BLaER1 treated with 17β-estradiol and CSF1 and Interleukin-3, amounts not matched to agents 10 nM and 100 nM (cell line): Measurements from ENCODE around the gene PCYT2.

Experiments
- H3K27ac ChIP-seq, 11 experiments: shearing (Covaris generic); formaldehyde crosslinking; 2 replicates each; pipeline ENCODE4 v1.8.1; 2022
- H3K27me3 ChIP-seq, 11 experiments: shearing (Covaris generic); formaldehyde crosslinking; 2 replicates each; pipeline ENCODE4 v1.8.1; 2022
- H3K36me3 ChIP-seq, 11 experiments: shearing (Covaris generic); formaldehyde crosslinking; 2 replicates each; pipeline ENCODE4 v1.8.1; 2022
- H3K4me1 ChIP-seq, 10 experiments: shearing (Covaris generic); formaldehyde crosslinking; 2 replicates each; pipeline ENCODE4 v1.8.1; 2022
- H3K4me2 ChIP-seq, 11 experiments: shearing (Covaris generic); formaldehyde crosslinking; 2 replicates each; pipeline ENCODE4 v1.8.1; 2022
- H3K4me3 ChIP-seq, 10 experiments: shearing (Covaris generic); formaldehyde crosslinking; 2 replicates each; pipeline ENCODE4 v1.8.1; 2022
- H3K9ac ChIP-seq, 11 experiments: shearing (Covaris generic); formaldehyde crosslinking; 2 replicates each; pipeline ENCODE4 v1.8.1; 2022
- H3K9me3 ChIP-seq, 11 experiments: shearing (Covaris generic); formaldehyde crosslinking; replicated peaks in 1 of 11; 2 replicates each; pipeline ENCODE4 v1.8.1; 2022
- H4K20me1 ChIP-seq, 11 experiments: shearing (Covaris generic); formaldehyde crosslinking; 2 replicates each; pipeline ENCODE4 v1.8.1; 2022
- Cebpa-rat ChIP-seq, 11 experiments: shearing (Covaris generic); IDR thresholded peaks; 2 replicates each; pipeline ENCODE4 v1.8.1; 2022

PCYT2 gene

DNA sequence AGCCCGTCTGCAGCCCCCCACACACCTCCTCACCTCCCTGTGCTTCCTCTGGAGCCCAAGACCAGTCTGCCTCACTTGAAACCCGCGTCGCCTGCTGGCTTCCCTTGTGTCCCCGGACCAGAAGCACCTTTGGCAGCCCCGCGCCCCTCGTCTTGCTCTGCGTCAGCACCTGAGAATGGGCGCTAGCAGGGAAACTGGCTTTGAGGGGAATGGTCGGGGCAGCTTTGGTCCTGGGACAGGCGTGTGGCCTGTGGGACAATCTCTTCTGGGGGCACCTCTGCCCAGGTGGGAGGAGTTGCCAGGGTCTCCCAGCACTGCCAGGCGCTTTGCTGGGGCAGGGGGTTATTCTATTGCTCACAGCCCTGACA, 20.0 kb upstream of the PCYT2 start:
- Histone ChIP-seq H3K9me3 (no peaks in the 10 kb centered on the region), H3K36me3 (peaks cover 0 to 31% (median 18%) of the 10 kb centered on the region in 11 experiments; a peak in 11 of 22 replicates), H3K27ac (no peak overlapping the region), H3K27me3 (peaks cover 15 to 24% (median 19%) of the 10 kb centered on the region in 11 experiments), H3K4me2 (peak overlapping the region in 10 of 11 experiments; percentile 16 to 97 (median 61); a peak in 19 of 22 replicates), H3K4me1 (peaks cover 28 to 81% (median 64%) of the 10 kb centered on the region in 10 experiments), H3K9ac (peak overlapping the region in 2 of 11 experiments; percentile 38 to 52; a peak in 2 of 22 replicates), H3K4me3 (no peak overlapping the region), H4K20me1 (peaks cover 1 to 82% (median 27%) of the 10 kb centered on the region in 11 experiments; a peak in 14 of 22 replicates)
- TF ChIP-seq Cebpa-rat (IDR thresholded peaks at IDR 0.05), result no peak

DNA sequence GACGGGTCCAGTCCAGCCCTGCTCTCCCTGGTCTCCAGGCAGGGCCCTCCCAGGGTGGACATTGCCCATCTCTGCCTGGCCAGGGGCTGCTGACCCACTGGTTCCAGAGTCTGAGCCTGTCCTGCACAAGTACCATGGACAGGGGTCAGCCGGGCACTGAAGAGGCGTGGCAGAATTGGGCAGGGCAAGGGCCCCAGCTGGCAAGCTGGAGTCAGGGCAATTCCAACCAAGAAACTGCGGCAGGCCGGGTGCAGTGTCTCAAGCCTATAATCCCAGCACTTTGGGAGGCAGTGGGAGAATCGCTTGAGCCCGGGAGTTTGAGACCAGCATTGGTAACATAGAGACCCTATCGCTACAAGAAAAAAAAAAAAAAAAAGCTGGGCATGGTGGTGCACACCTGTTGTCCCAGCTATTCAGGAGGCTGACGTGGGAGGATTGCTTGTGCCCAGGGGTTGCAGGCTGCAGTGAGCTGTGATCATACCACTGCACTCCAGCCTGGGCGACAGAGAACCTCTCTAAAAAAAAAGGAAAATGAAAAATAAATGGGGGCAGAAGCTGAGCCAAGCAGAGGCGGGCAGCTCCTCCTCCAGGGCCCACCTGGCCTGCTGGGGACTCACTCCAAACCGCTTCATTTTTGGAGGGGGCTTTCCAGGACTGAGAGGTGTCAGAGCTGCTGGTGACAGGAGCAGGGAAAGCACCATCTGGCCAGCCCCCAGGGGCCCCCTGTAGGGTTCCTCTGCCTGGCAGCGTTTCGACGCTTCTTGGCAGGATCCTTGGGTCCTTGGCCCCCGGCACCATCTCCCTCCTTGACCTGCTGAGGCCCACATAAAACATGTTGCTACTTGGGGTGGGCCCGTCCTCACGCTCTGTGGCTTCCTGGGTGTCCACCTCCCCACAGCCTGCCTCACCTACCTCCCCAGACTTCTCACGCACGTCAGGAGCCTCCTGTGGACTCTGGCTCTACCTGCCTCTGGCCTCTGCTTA, 19.2 kb upstream of the PCYT2 start:
- no peak overlapping the region for H3K27ac ChIP-seq
- H3K9me3 ChIP-seq, result no peaks in the 10 kb centered on the region
- peaks cover 0 to 28% (median 18%) of the 10 kb centered on the region in 11 experiments; a peak in 11 of 22 replicates for H3K36me3 ChIP-seq
- peaks cover 29 to 81% (median 64%) of the 10 kb centered on the region in 10 experiments for H3K4me1 ChIP-seq
- no peak for TF ChIP-seq Cebpa-rat (IDR thresholded peaks at IDR 0.05)
- peaks cover 8 to 83% (median 27%) of the 10 kb centered on the region in 11 experiments; a peak in 15 of 22 replicates for H4K20me1 ChIP-seq
- peak overlapping the region in 10 of 11 experiments; percentile 16 to 97 (median 61); a peak in 18 of 22 replicates for H3K4me2 ChIP-seq
- no peak overlapping the region for H3K4me3 ChIP-seq
- peaks cover 15 to 24% (median 19%) of the 10 kb centered on the region in 11 experiments for H3K27me3 ChIP-seq
- peak overlapping the region in 3 of 11 experiments; percentile 32 to 52 (median 38); a peak in 3 of 22 replicates for H3K9ac ChIP-seq

DNA sequence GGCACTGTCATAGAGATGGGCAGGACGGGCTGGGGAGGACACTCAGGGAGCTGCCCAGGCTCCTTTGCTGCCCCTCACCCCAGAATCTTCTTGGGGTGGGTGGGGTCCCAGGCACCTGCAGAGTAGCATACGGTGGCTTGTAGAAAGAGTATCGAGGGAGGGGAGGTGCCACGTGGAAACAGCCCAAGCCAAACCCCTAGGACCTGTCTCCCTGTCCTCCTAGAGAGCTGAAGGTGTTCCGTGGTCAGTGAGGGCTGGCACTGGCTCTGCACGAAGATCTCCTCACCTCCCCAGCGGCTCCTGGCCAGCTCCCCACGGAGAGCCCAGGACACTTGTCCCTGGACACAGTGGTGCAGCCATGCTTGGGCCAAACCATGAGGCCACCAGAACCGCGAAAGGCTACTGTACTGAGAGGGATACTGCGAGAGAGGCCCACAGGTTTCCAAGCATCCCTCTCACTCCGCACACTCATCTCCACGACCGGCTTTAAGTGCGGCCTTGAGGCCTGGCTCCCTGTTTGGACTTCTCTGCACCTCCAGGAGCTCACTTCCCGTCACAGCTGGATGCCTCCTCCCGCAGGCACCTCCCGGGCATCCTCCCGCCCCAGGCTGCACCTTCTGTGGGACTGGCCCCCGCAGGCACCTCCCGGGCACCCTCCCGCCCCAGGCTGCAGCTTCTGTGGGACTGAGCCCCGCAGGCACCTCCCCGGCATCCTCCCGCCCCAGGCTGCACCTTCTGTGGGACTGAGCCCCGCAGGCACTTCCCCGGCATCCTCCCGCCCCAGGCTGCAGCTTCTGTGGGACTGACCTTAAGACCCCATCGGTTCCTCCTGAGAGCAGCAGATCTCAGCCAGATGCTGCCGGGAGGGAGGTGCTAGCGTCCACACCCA, 18.3 kb upstream of the PCYT2 start:
- Histone ChIP-seq H3K27me3 (peaks cover 15 to 24% (median 19%) of the 10 kb centered on the region in 11 experiments), H4K20me1 (peaks cover 10 to 81% (median 23%) of the 10 kb centered on the region in 11 experiments; a peak in 17 of 22 replicates), H3K9me3 (no peaks in the 10 kb centered on the region), H3K27ac (no peak overlapping the region), H3K4me3 (peak overlapping the region in 6 of 10 experiments; percentile 91 to 98 (median 94); a peak in 9 of 20 replicates), H3K4me1 (peaks cover 38 to 81% (median 65%) of the 10 kb centered on the region in 10 experiments), H3K4me2 (peak overlapping the region; percentile 88 to 98 (median 97)), H3K36me3 (peaks cover 0 to 20% (median 15%) of the 10 kb centered on the region in 11 experiments; a peak in 11 of 22 replicates), H3K9ac (peak overlapping the region in 5 of 11 experiments; percentile 94 to 99 (median 97); a peak in 11 of 22 replicates)
- no peak for TF ChIP-seq Cebpa-rat (IDR thresholded peaks at IDR 0.05)

DNA sequence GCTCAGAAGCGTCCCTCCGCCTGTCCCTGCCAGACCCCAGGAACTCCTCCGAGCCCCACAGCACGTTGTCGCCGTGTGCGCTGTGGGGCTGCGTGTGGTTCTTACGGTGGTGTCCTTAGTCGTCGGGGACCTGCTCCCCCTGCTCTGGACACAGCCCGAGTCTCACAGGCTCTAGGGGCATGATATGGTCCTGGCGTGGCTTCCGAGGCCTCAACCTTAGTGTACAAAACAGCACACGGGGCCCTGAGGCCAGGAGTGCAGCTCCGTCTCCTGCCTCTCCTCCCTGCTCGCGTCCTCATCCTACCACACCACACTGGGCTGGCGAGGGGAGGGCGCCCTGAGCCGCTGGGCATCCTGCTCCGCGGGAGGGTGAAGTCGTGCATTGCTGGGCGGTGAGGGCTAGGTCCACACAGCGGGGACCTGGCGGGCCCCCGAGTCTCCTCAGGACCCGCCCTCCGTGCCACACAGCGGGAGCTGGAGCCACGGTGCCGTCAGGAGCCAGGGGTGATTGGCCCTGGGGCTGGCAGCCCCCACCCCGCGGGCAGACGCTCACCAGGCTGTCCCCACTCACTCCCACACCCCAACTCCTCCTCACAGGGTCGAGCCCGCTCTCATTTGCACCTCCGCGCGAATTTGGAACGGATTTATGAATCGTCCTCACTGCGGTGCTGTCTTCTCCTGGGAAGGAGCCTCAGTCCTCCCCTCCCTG, 17.5 kb upstream of the PCYT2 start:
- H3K27ac ChIP-seq, result peak overlapping the region in 10 of 11 experiments; percentile 93 to 99 (median 98); a peak in 18 of 22 replicates
- H3K4me2 ChIP-seq, result peak overlapping the region; percentile 88 to 98 (median 97)
- peaks cover 0 to 13% (median 8%) of the 10 kb centered on the region in 11 experiments; a peak in 9 of 22 replicates for H3K36me3 ChIP-seq
- peaks cover 15 to 24% (median 19%) of the 10 kb centered on the region in 11 experiments for H3K27me3 ChIP-seq
- TF ChIP-seq Cebpa-rat (IDR thresholded peaks at IDR 0.05), result no peak
- H3K9ac ChIP-seq, result peak overlapping the region; percentile 89 to 99 (median 96)
- H3K4me1 ChIP-seq, result peaks cover 46 to 84% (median 71%) of the 10 kb centered on the region in 10 experiments
- peaks cover 10 to 74% (median 27%) of the 10 kb centered on the region in 11 experiments; a peak in 17 of 22 replicates for H4K20me1 ChIP-seq
- H3K4me3 ChIP-seq, result peak overlapping the region; percentile 91 to 99 (median 94)
- no peaks in the 10 kb centered on the region for H3K9me3 ChIP-seq

DNA sequence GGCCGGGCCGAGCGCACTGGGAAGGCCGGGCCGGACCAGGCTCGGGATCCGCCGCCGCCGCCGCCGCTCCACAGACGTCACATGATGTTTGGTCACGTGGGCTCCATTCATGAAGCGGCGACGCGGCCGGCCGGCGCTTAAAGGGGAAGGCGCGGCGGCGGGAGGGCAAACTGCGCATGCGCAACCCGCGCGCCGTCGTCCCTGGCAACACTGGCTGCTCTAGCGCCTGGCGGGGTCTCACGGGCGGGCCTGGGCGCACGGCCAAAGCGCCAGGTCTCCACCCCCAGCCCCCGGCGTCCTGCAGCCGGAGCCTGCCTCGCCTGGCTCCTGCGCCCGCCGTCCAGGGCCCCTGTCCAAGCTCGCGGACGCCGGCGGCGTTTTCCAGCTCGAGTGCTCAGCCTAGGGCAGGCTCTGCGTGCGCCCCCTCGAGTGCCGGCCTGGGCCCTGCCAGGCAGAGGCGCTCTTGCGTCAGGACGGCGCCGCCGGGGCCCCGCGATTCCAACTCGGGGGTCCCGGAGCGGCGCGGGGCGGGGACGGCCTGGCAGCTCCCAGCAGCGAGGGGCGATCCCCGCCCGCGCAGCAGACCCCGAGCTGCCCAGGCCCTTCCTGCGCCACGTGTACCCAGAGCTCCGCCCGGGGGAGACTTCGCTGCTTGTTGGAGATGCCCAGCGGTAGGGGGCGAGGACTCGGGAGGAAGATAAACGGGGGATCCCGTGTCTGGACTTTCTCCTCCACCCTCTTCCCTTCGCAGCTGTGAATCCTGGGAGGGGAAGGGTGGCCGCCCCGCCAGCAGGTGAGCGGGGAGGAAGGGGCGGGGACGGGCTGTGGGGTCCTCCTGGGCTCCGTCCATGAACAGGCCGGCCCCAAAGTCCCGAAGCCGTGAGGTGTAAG, 16.7 kb upstream of the PCYT2 start, which contains the start of gene MAFG:
TSS of gene MAFG (minus strand) at position 83 of the 891 bp plus-strand sequence. CDS start 4,550 bp downstream, outside the sequence.
- Histone ChIP-seq H3K36me3 (peaks cover under 1 to 6% (median 1%) of the 10 kb centered on the region in 11 experiments; a peak in 19 of 22 replicates), H3K4me3 (peak within 1 kb of the TSS; percentile 91 to 99 (median 94)), H3K9me3 (no peaks in the 10 kb centered on the region), H3K4me1 (peaks cover 52 to 84% (median 77%) of the 10 kb centered on the region in 10 experiments), H3K4me2 (peak within 1 kb of the TSS; percentile 98 to 100 (median 100)), H3K9ac (peak within 1 kb of the TSS; percentile 89 to 99 (median 96)), H3K27ac (peak within 1 kb of the TSS; percentile 88 to 99 (median 98)), H4K20me1 (peaks cover 10 to 72% (median 33%) of the 10 kb centered on the region in 11 experiments; a peak in 18 of 22 replicates), H3K27me3 (peaks cover 15 to 24% (median 19%) of the 10 kb centered on the region in 11 experiments)
- TF ChIP-seq Cebpa-rat (IDR thresholded peaks at IDR 0.05), result no peak

DNA sequence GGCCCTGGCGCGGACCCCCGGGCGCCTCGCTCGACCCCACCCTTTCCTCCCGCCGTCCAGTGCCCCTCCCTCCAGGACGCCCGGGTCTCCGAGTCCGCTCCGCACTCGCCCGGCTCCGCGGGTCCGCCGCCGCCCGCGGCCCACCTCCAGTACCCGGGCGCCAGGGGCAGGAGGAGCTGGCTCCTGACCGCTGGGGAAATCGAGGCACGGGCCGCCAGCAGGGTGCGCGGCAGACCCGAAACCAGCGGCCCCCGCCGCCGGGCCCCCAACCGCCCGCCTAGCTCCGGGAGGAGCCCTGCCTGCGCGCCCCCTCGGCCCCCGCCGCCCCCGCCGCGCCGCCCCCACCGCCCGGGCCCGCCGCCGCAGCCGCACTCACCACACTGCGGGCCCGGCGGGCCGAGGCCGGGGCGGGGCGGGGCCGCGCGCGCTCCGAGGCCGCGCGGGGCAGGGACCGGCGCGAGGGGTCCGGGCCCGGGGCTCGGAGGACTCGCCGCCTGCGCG, 16.0 kb upstream of the PCYT2 start:
- H3K4me3 ChIP-seq, result peak overlapping the region; percentile 91 to 99 (median 94)
- peak overlapping the region; percentile 89 to 99 (median 96) for H3K9ac ChIP-seq

More for the DNA sequence above, 16.0 kb upstream of the PCYT2 start:
- no peak for TF ChIP-seq Cebpa-rat (IDR thresholded peaks at IDR 0.05)
- Histone ChIP-seq H3K27ac (peak overlapping the region; percentile 88 to 99 (median 98)), H3K9me3 (no peaks in the 10 kb centered on the region), H4K20me1 (peaks cover 13 to 72% (median 40%) of the 10 kb centered on the region in 11 experiments; a peak in 20 of 22 replicates), H3K27me3 (peaks cover 15 to 24% (median 19%) of the 10 kb centered on the region in 11 experiments), H3K36me3 (peaks cover 7 to 8% (median 8%) of the 10 kb centered on the region in 11 experiments), H3K4me2 (peak overlapping the region; percentile 98 to 100 (median 100)), H3K4me1 (peaks cover 59 to 85% (median 80%) of the 10 kb centered on the region in 10 experiments)
